HG03457 (cell line): ENCODE results near the gene DUSP28.

Experiments
- ATAC-seq: cut with Tn5 transposase; IDR thresholded peaks from one replicate; pipeline ENCODE4 v1.9.1; 2021; ENCODE audit warnings: moderate number of reproducible peaks; ENCODE audit not compliant: unreplicated experiment

The DUSP28 gene

GRCh38 chr2:240597419-240598181 lies 37.4 kb downstream of the DUSP28 start:
- ATAC-seq: no peak

GRCh38 chr2:240598311-240598911 lies 38.3 kb downstream of the DUSP28 start:
- no peak for ATAC-seq

- ATAC-seq: no peak
Measured at GRCh38 chr2:240599141-240599583, 39.0 kb downstream of the DUSP28 start.

- ATAC-seq: no peak
Measured at GRCh38 chr2:240600451-240600961, 40.3 kb downstream of the DUSP28 start.

- no peak for ATAC-seq
Measured at GRCh38 chr2:240601061-240601830, 41.1 kb downstream of the DUSP28 start.

- no peak for ATAC-seq
Measured at GRCh38 chr2:240601831-240602160, 41.6 kb downstream of the DUSP28 start.

- ATAC-seq: no peak
Measured at GRCh38 chr2:240602266-240603050, 42.3 kb downstream of the DUSP28 start.

- no peak for ATAC-seq
Measured at GRCh38 chr2:240603081-240603835, 43.1 kb downstream of the DUSP28 start.

GRCh38 chr2:240603846-240604245 lies 43.7 kb downstream of the DUSP28 start:
- ATAC-seq: no peak

- no peak for ATAC-seq
Measured at GRCh38 chr2:240604291-240604938, 44.3 kb downstream of the DUSP28 start.

- ATAC-seq: no peak
Measured at GRCh38 chr2:240604939-240605716, 45.0 kb downstream of the DUSP28 start.

- no peak for ATAC-seq
Measured at GRCh38 chr2:240605867-240606743, 45.9 kb downstream of the DUSP28 start.

GRCh38 chr2:240611601-240612210 lies 51.5 kb downstream of the DUSP28 start:
- no peak for ATAC-seq
